A549 treated with AZD2906 at 1 μM for 4 hours (cell line): ENCODE measurements around the gene AFG1L. TPM values are rescaled to one million over a fixed set of nuclear protein-coding genes. Genes with fewer than 3 reads are reported as not detected.

Source experiments
- total RNA-seq: library from RNA; stranded (reverse); fragments of 200-300 nt; extraction: Qiagen RNA extraction; gene quantifications from 5 replicates; pipeline ENCODE4 v1.2.3, GENCODE V29; 2022

AFG1L gene
- 1.0 to 2.0 TPM (median 1.9 TPM) in 5 replicates for total RNA-seq

DNA sequence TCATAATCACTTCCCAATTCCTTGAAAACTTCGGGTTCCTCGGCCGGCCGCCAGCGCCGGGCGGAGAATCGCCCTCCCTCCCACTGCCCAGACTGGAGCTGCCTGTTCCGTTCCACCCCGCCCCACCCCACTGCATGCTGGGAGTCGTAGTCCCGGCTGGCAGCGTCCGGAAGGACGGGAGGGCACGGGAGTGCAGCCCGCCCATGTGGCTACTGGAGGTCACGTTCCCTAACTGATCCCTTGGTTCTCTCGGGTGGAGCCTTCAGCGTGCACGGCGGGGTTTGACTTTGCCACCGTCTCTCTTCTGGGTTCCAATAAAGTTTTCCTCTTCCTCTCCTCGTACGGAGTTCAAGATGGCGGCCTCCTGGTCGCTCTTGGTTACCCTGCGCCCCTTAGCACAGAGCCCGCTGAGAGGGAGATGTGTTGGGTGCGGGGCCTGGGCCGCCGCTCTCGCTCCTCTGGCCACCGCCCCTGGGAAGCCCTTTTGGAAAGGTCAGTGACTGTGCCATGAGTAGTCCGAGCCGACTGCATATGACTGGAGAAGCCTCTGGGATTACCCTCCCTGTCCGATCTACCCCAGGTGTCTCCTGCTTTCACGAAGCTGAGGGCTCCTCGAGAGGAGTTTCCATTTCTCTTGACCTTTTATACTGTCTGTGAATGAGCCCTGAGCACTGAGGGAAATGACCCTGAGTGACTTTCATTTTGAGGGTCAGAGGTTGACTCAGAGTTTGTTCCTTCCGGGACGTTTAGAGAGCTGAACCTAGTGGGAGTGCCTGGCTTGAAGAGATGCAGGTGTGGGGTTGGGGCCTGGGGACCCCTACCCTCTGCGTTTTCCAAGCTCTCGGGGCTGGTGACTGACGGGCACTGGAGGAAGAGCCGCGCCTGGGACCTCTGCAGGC is at the start of gene AFG1L:
Gene AFG1L, plus strand, starts transcription at position 328 of the 899 bp plus-strand sequence. Its CDS starts 26 bp downstream, at position 354.

DNA sequence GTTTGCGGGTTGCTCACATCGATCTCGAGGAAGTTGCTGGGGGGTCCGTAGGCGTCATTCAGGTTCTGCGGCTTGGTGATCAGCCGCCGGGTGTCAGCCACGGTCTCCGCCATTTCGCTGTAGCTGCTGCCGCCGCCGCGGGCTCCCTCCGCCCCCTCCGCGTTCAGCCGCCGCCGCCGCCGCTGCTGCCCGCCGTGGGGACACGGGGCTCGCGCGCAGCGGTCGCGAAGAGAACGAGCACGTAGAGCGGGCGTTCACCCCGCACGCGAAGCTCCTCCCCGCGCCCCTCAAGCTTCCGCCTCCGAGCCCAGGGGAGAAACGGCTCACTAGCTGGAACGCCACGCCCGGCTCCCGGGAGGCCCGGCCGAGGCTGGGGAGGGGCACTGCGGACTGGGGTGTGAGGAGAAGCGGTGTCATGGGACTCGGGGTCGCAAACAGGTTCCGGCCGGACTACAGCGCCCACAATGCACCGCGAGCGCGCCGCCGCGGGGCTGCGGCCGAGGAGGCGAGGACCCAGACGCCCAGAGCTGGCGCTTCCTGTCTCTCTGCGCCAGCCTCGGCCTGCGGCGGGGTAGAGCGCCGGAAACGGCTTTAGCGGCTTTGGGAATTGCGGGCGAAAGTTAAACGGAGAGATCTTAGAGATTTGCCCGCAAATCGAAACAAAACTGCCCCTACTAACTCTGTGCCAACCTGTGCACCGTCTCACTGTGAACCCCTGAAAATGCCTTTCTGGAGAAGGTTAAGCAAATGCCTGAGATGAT is 33.9 kb upstream of the AFG1L start, which contains the start of gene SNX3:
Gene SNX3, minus strand, starts transcription at position 232 of the 761 bp plus-strand sequence. Its CDS starts 119 bp downstream, at position 113.

DNA sequence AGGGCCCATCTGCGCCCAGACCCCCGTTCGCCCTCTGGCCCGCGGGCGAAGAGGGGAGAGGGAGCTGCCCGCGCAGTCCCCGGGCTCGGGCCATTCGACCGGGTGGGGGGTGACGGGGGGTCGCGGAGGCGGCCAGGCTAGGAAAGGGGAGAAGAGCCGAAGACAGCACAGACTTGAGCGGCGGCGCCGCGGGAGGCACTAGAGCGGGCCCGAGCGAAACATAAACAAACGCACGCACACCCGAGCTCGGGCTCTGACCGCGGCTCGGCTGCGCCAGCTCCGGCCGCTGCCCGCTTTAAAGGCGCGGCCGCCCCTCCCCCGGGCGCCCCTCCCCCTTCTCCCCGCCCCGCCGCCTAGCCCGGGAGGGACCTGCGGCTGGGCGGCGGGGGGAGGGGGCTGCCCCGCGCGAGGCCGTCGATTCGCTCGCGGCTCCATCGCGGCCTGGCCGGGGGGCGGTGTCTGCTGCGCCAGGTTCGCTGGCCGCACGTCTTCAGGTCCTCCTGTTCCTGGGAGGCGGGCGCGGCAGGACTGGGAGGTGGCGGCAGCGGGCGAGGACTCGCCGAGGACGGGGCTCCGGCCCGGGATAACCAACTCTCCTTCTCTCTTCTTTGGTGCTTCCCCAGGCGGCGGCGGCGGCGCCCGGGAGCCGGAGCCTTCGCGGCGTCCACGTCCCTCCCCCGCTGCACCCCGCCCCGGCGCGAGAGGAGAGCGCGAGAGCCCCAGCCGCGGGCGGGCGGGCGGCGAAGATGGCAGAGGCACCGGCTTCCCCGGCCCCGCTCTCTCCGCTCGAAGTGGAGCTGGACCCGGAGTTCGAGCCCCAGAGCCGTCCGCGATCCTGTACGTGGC is 265.8 kb downstream of the AFG1L start, which contains the start of gene FOXO3:
Gene FOXO3, plus strand, starts transcription at position 455 of the 846 bp plus-strand sequence. Its CDS starts 292 bp downstream, at position 747.

Other genes with a start within 250 kb of the AFG1L start
- 16.2 to 23.7 TPM (median 21.0 TPM) in 5 replicates for gene OSTM1, start 220.3 kb upstream of the AFG1L start, total RNA-seq
- gene NR2E1, start 129.0 kb upstream of the AFG1L start, total RNA-seq, result 0.05 TPM in 2 of 5 replicates, not detected in the others
- 73.6 to 106 TPM (median 102 TPM) in 5 replicates for gene SNX3, start 34.0 kb upstream of the AFG1L start, total RNA-seq